ENCODE measurements around the gene WDFY4.

The WDFY4 gene

DNA sequence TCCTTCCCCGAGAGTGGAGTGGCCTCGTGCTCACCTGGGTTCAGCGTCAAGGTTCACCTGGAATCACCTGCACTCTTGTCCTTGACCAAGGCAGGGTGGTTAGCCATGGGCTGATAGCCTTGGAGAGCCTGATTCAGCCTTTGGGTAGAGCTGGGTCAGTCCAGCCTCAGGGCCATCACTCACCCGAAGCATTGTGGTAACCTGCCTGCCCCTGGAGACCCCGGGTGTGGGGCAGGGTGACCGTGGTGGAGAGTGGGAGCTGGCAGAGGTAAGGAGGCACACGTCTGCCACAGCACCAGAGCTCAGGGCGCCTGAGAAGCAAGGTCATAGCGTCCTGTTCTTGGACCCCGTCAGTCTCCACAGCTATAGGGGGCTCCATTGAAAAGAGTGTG lies 27.8 kb upstream of the WDFY4 start:
- DNase-seq = no peak

- DNase-seq = no peak
Observed at GRCh38 chr10:48657416-48657815, 27.3 kb upstream of the WDFY4 start.

- DNase-seq = no peak
Observed at GRCh38 chr10:48658243-48658974, 26.3 kb upstream of the WDFY4 start.

DNA sequence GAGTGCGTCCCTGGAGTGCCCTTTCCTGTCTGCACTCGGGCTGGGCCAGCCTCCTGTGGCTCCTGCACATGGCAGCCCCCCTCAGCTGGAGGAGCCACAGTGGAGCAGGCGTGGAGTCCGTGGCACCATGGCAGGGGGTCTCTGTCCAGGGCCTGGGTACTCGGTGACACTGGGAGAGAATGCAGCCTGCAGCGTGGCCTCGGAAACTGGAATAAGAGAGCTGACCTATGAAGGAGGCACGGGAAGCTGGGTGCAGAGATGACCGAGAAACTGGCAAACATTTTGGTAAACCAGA lies 25.8 kb upstream of the WDFY4 start:
- DNase-seq = no peak

DNA sequence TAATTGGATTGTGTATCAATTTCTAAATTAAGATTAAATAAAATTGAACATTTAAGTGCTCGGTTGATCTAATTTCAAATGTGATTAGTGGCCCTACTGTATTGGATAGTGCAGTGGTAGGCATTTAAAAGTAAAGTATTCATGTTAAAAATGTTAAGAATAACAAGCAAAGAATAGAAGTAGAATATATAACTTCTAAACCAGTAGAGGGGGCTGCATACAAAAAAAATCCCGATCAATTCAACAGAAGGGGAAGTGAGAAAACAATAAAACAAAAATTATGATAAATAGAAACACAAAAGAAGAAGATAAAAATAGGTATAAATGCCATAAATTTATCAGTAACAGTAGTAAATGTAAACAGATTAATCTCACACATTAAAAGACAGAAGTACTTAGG lies 24.9 kb upstream of the WDFY4 start:
- no peak for DNase-seq

- no peak for DNase-seq
Observed at GRCh38 chr10:48661441-48661840, 23.2 kb upstream of the WDFY4 start.

DNA sequence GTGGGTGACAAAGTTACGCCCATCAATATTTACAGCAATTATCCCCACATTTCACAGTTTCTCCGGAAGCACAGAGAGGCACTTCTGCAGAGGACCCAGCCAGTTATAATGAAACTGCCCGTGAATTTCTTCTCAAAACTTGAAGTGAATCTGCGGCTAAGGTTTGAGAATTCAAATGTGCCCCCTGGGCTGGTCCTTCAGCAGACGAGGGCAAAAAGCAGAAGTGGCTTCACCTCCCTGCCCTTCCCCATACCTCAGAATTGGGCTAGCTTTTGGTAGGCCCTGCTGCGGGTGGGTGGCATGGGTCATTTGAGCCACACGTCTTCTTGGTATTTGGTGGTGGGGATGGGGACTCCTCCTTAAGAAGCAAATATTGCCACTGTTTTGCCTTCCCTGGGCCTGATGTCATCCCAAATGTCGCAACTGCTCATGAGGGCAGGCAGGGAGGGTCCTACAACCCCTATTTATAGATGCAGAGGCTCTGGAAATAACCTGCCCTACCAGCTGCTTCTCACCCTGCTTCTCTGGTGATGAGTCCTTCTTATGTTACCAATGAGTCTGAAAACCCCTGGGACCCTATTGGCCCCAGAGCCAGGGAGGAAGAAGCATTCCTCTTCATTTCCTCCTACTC lies 16.6 kb upstream of the WDFY4 start:
- DNase-seq = no peak

- no peak for DNase-seq
Observed at GRCh38 chr10:48670978-48671913, 13.4 kb upstream of the WDFY4 start.

DNA sequence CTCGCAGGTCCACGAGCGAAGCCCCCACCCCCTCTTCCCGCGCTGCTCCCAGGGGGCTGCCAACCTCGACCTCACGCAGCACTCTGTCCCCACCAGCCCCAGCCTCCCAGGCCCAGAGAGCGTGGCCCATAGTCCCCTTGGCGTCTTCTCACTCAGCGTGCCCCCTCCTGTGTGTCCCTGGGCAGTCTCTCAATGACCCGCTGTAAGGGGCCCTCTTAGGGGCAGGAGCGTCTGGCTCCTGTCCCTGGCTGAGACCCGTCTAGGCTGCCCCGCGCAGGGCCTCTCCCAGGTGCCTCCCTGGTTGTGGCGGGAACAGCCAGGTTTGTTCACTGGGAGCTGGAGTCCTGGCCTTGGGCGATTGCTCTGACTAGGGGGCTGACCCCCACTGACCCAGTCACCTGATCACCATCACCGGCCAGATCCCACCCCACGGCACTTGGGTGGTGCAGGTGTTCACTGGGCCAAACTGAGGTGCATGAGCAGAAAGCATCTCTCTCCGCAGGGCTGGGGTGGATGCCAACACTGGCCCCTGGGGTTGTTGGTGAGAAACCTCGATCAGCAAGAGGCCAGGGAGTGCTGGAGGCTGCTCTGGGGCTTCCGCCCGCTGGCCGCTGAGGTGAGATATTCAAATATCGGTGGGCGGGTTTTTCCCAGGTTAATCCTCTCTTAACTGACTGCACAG lies 12.6 kb upstream of the WDFY4 start:
- no peak for DNase-seq

- DNase-seq = no peak
Observed at GRCh38 chr10:48672596-48673265, 11.9 kb upstream of the WDFY4 start.

GRCh38 chr10:48677625-48678024 lies 7.0 kb upstream of the WDFY4 start:
- no peak for DNase-seq

DNA sequence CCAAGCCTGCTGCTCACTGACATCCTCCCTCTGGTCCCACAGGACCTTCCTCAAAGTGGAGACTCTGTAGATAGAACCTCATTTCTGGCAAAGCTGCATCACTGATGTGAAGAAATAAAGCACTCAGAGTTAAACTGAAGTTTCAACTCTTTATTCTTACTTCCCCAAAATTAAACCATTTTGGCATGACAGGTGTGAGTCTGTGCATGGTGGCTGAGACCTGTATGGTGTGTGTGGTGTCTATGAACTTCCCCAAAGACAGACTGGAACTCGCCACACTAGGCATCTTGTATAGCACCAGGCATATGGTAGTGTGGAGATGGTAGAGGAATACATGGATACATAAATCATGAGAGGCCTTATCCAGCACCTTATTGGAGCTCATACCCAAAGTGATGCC lies 6.6 kb upstream of the WDFY4 start:
- no peak for DNase-seq

DNA sequence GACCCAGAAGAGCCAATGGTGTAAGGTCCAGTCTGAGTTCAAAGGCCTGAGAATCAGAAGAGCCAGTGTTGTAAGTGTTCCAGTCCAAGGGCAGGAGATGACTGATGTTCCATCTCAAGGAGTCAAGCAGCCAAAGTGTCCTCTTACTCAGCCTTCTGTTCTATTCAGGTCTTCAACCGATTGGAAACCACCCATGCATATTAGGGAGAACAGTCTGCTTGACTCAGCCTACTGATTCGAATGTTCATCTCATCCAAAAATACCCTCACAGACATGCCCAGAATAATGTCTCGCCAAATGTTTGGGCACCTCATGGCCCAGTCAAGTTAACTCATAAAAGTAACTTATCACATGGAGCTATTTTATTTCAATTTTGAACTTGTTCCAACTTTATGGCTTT lies 2.9 kb upstream of the WDFY4 start:
- DNase-seq = no peak

GRCh38 chr10:48682265-48682664 lies 2.4 kb upstream of the WDFY4 start:
- no peak for DNase-seq

DNA sequence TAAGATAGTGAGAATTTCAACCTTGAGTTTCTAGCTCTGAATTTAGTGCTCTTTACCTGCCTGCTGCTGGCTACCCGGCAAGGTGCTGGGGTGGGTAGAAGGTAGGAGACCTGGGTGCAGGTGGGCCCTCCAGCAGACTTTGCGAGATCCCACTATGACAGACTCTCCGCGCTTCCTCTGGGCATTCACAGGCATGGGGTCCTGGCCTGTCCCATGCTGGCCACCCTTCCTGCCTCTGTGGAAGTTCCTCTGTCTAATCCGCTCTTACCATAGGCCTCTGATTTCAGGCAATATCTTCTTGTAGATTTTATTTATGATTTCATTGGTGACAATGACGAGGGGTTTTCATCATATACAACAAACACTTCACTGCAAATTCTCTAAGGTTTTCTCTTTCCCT lies 1.2 kb upstream of the WDFY4 start:
- no peak for DNase-seq

- DNase-seq = no peak
Observed at GRCh38 chr10:48683868-48684267, 805 bp upstream of the WDFY4 start.

DNA sequence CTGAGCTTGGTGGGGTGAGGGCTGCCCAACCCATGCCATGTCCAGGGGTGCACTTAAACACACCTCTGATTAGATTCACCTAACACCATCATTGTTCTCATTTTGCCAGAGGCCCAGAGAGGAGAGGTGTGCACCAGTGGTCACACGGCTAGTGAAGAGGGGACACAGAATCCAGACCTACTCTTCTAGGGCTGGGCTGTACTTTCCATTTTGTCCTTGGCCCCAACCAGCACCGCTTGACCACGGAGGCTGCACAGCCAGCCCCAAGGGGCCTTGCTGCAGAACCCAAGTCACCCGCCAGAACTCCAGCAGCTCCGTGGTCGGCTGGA lies 246 bp upstream of the WDFY4 start:
- no peak for DNase-seq

DNA sequence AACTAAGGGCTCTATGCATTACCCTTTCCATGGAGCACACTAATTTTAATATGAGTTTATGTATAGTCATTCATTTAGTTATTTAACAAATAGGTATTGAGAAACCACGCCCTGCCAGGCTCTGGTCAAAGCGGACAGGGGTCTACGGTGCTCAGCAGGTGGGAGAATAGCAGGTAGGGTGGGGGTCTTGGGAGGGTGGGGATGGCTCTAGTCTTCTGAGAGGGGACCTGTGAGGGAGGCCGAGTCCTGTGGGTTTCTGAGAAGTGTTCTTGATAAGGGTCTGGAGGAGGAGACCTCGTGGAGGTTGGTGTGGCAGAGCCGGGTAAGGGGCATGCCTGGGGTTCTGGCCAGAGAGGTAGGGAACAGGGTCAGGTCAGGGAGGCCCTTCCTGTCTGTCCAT lies 1.1 kb downstream of the WDFY4 start:
- no peak for DNase-seq

GRCh38 chr10:48690791-48691660 lies 6.4 kb downstream of the WDFY4 start:
- DNase-seq = no peak

DNA sequence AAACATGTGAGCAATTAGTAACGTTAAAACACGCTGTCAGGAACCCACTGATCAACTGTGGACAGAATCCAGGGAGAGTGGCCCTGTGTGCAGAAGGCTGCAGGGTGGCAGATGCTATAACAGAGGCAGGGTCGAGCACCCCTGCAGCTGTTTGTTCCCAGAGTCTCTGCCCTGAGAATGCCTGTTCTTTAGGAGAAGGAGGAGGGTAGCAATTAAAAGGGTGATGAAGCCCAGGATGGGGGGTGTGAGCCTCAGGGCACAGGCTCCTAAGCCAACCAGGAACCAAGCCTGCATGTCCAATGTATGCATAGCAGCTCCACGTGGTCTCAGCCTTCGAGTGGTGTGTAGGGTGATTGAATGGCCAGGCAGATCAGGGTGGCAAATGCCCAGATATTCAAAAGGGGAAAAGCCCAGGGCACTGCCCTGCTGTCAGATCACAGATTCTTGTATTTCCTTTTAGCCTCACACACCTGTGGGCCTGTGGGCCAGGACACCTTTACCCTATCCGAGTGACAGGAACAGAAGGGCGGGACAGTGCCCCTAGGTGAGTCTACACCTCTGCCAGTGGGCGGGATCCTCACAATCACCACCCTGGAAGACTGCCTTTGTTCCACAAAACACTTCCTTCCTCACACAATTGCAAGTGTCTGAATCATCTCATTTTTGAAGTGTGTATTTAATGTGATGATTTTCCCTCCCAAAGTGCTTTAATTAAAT lies 7.3 kb downstream of the WDFY4 start:
- no peak for DNase-seq

DNA sequence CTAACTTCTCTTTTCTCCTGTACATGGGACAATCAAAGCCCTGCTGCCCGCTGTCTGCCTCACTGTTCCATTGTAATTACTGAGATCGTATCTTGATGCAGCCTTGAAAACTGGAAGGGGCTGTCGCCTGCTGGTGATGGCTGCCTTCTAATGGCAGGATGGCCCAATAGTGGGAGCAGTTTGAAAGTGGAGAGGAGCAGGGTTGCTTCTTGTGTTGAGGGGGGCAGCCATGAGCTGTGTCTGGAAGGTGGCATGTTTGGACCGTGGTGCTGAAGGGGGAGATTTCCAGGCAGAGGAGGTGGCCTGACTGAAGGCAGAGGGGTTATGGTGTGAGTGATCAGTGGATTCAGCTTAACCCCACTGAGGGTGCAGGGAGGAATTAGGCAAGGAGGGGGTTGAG lies 8.1 kb downstream of the WDFY4 start:
- no peak for DNase-seq

All from NCI-H1048 (cell line).